GM21526 (cell line): ENCODE results near the gene ATP2C2.
"Not testable (repeated sequence)": the region's sequence is repeated elsewhere in the genome, so short reads cannot be mapped to it uniquely, and the experiment has no call there.

Source experiments
- ATAC-seq: cut with Tn5 transposase; IDR thresholded peaks from one replicate; pipeline ENCODE4 v1.9.1; 2021; ENCODE audit warnings: moderate library complexity; ENCODE audit not compliant: unreplicated experiment, low FRiP score

Gene ATP2C2

DNA sequence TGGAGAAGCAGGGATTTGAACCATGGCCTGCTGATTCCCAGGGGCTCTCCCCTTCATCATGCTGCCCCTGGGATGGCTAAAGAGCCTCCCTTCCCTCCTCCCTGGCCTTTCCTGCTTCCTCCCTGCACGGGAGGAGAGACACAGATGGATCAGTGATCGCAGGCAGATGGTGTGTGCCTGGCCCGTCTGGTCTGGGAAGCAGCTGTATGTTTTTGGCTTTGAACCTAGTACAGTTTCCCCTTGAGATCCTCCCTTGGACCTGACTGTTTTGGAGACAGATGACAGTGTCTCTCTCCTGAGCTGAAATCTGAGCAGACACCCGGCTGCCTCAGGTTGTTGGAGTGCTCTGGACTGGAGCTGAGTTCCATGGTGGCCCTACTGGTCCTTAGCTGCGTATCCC, 29.0 kb upstream of the ATP2C2 start:
- ATAC-seq: no peak

GRCh38 chr16:84339766-84340165, 28.6 kb upstream of the ATP2C2 start:
- no peak for ATAC-seq

DNA sequence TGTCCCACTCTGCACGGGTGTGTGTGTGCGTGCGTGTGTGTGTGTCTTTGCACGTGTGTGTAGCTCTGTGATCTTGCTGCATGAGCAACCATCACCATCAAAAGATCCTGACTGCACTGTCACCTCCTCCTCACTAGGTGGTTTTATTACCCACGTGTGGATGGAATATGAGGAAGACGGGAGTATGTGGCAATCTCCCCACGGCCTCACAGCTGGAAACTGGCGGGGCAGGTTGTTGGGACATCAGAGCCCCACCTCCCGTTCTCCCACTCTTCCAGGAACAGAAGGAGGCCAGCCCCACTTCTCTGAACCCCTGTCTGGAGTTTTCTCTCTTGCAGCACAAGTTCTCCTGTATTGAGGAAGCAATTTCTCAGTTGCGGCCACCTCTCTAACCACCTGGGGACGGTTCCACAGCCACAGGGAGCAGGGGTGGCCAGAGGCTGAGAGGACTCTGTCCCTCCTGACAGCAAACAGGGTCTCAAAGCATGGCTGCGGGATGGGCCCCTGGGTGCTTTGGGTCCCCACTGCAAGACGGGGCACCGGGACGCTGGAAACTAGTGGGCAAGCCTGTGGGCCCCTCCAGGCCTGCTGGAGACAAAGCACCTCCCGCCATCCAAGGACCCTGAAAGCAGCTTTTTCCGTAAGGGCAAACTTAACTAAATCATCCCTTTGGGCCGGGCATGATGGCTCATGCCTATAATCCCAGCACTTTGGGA, 27.9 kb upstream of the ATP2C2 start:
- ATAC-seq: no peak

DNA sequence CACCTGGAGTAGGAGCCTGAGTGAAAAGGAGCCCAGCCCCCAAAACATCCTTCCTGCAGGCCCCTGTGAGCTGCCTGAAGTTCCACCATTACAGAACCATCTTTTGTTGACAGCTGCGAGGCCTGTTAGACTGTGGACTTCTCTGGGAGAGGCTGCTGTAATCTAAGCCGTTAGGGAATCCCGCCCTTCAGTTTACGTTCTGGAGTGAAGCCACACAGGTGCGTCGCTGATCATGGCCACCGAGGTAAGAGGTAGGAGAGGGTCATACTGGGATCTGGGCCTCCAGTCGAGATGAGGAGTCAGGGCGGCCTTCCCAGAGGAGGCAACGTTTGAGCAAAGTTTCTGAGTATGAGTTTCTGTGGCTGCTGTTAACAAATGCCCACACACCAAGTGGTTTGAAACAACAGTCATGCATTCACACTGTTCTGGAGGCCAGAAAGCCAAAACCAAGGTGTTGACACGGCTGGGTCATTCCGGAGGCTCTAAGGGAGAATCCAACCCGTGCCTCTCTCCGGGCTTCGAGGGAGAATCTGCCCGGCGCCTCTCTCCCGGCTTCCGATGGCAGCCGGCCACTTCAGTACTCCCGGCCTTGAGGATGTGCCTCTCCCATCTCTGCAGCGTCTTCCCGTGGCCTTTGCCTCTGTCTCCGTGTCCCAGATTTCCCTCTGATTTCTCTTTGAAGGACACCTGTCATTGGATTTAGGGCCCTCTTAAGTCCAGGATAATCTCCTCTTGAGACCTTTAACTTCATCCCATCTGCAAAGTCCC, 26.6 kb upstream of the ATP2C2 start:
- no peak for ATAC-seq

GRCh38 chr16:84343800-84344199, 24.5 kb upstream of the ATP2C2 start:
- ATAC-seq: not testable (repeated sequence)

GRCh38 chr16:84344781-84345180, 23.6 kb upstream of the ATP2C2 start:
- no peak for ATAC-seq

GRCh38 chr16:84347161-84347560, 21.2 kb upstream of the ATP2C2 start:
- no peak for ATAC-seq

DNA sequence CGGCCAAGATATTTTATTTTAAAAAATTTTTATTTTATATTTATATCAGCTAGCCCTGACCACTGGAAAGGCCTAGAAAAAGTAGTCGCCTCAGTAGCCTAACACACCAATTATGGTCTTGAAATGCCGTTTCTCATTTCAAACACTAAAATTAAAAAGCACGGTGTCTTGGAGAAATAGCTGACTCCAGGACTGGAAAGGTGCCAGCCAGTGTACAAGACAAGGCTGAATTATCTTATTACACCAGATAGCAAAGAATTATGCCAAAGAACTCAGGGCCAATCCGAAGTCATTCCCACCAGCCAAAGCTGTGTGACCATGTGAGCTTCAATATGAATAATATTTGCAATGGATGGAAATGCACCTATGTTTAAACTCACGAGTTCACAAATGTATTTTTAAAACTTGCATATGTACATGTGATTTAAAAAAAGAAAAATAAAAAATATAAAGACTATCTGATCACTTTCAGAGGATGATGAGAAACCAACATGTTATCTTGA, 19.9 kb upstream of the ATP2C2 start:
- ATAC-seq: no peak

- no peak for ATAC-seq
These were observed 18.3 kb upstream of the ATP2C2 start for GRCh38 chr16:84349862-84350684.

GRCh38 chr16:84350685-84351400, 17.5 kb upstream of the ATP2C2 start:
- no peak for ATAC-seq

DNA sequence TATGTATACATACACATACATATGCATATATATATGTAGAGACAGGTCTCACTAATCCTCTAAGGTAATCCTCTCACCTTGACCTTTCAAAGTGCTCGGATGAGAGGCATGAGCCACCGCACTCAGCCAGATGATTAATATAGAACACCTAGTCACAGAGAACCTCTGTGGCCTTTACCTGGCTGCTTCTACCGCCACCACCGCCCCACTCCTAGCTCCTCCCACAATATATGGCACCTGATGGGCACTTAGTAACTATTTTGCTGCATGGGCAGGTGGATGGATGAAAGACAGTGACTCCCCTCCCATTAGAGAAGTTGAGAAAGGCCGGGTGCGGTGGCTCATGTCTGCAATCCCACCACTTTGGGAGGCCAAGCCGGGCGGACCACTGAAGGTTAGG, 16.7 kb upstream of the ATP2C2 start:
- no peak for ATAC-seq

- no peak for ATAC-seq
These were observed 14.0 kb upstream of the ATP2C2 start for GRCh38 chr16:84354306-84354705.

GRCh38 chr16:84355149-84355548, 13.2 kb upstream of the ATP2C2 start:
- no peak for ATAC-seq

DNA sequence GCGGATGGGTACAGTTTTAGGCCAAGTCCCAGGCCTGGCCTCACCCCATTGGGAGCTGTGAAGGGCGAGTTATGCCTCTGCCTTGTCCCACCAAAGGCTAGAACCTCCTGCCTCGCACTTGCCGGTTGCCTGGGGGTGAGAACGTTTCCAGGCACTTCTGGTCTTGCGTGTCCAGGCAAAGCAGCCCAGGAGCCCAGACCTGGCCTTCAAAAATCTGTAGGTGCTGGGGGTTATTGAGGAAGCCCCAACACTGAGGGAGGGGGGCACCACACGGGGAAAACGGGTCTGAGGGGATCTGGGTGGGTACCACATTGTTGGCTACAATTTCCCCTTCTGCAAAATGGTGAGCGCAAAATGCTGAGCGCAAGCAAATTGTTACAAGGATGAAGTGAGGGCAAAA, 12.2 kb upstream of the ATP2C2 start:
- ATAC-seq: no peak

DNA sequence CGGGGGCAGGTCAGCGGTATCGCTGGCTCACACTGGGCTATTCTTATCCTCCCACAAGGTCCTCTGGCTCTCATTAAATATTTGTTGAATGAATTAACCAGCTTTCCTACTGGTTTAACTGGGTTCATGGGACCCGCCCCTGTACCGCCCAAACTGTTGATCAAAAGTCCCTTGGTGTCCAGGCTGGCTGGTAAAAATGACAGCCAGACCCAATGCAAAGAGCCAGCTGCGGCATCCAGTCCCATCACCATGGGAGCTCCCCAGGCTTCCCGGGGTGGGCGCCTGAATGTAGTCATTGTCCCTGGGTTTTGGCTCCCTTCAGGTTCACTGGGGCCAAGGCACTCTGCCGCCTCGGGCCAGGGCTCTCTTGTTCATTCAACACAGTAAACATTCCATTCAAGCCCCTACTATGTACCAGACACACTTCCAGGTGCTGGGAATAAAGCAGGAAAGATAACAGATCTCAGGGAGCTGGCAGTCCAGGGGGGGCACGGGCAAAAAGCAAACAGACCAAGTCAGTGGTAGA, 11.7 kb upstream of the ATP2C2 start:
- ATAC-seq: no peak

GRCh38 chr16:84357191-84357651, 11.1 kb upstream of the ATP2C2 start:
- ATAC-seq: no peak

GRCh38 chr16:84358601-84359295, 9.6 kb upstream of the ATP2C2 start:
- ATAC-seq: no peak

DNA sequence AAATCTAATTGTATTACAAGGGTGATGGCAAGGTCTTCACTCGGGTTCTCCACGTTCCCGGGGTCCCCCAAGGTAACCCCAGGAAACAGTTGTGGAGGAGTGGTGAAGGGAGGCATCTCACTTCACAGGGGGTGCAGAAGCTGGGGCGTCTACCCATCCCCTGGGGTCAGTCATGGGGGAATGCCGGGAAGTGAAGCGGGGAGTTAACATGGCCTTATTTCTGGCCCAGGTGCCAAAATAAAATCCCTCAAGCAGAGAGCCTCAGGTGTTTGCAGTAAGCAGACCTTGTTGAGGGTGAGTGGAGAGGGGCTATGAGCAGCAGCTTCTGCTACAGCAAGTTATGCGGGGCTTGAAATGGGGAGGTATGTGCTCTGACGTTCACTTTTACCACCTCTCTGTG, 9.0 kb upstream of the ATP2C2 start:
- no peak for ATAC-seq

DNA sequence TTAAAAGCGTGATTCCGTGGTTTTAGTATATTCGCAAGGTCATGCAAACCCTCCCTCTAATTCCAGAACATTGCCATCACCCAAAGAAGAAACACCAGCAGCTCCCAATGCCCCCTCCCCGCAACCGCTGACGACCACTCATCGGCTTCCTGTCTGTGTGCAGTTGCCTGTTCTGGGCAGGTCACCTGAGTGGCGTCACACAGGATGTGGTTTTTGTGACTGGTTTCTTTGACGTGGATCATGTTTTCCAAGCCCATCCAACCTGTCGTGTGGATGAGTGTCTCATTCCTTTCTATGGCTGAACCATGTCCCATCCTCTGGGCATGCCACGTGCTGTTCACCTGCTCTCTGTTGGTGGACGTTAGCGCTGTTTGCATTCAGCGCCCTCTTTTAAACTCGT, 8.2 kb upstream of the ATP2C2 start:
- ATAC-seq: no peak

DNA sequence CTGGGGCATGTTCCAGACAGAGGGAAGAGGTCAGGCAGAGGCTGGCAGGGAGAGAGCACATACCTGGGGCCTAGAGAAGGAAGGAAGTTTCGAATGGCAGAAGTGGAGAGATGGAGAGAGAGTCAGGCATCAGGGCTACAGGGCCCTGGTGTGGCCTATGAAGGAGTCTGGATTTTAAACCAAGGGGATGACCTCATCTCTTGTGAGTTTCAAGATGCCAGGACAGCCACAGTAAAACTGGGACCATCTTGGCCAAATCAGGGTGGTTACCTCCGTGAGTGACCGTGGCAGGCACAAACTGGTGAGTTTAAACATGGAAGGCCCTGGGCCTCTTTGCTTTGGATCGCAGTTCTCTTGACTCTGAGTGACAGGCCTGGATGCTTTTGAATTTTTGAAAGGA, 7.6 kb upstream of the ATP2C2 start:
- no peak for ATAC-seq
